CD4-positive, alpha-beta T cell (primary cell): ENCODE measurements around the gene SDK1. TPM values are rescaled to one million over a fixed set of nuclear protein-coding genes. Genes with fewer than 3 reads are reported as not detected.

Experiments
- ATAC-seq: fragments of 200-7000 bp; cut with Tn5 transposase; one replicate; pipeline ENCODE4 v1.10.0; 2022; ENCODE audit warnings: mild to moderate bottlenecking; ENCODE audit not compliant: poor library complexity
- CTCF ChIA-PET: fragments of 350-600 bp; sonication (Branson Sonifier 250); formaldehyde crosslinking; loops from one replicate; lab custom pipeline; 2021; ENCODE audit warnings: antibody characterized with exemption, inconsistent platforms; lab: Charles Lee
- POLR2A ChIA-PET: fragments of 350-600 bp; sonication (Branson Sonifier 250); formaldehyde crosslinking; loops from one replicate; lab custom pipeline; 2021; ENCODE audit warnings: antibody characterized with exemption, inconsistent platforms; lab: Charles Lee
- DNase-seq, 14 experiments: peaks; one replicate each; pipeline ENCODE4 v3.0.0-alpha.2; 2013 to 2020; ENCODE audit warnings: mixed read lengths in 2 of 14
- H3K27ac ChIP-seq, 2 donors: one replicate each; pipeline versions ENCODE4 v1.5.1 to v1.7.0; 2013; ENCODE audit warnings: low read length in 2 of 2, low read depth in 1 of 2, mild to moderate bottlenecking in 1 of 2
- H3K27me3 ChIP-seq, 2 experiments: 1 replicate in 1 of 2; 2 replicates in 1 of 2; pipeline versions ENCODE4 v1.6.1 to v1.7.0; 2013; ENCODE audit warnings: low read length in 2 of 2, control low read depth in 1 of 2, mild to moderate bottlenecking in 1 of 2, moderate library complexity in 1 of 2; ENCODE audit not compliant: insufficient read depth in 2 of 2, control insufficient read depth in 1 of 2
- H3K36me3 ChIP-seq: one replicate; pipeline ENCODE4 v1.6.1; 2013; ENCODE audit warnings: low read length, control low read depth; ENCODE audit not compliant: insufficient read depth
- H3K4me1 ChIP-seq: one replicate; pipeline ENCODE4 v1.6.1; 2013; ENCODE audit warnings: low read length, control low read depth; ENCODE audit not compliant: insufficient read depth
- H3K4me3 ChIP-seq: one replicate; pipeline ENCODE4 v1.5.1; 2013; ENCODE audit warnings: mild to moderate bottlenecking, low read length, moderate library complexity
- H3K9me3 ChIP-seq, 2 experiments: 1 replicate in 1 of 2; 2 replicates in 1 of 2; pipeline versions ENCODE4 v1.6.1 to v1.7.0; 2013; ENCODE audit warnings: low read length in 2 of 2, mild to moderate bottlenecking in 2 of 2, control low read depth in 1 of 2, moderate library complexity in 1 of 2; ENCODE audit not compliant: control insufficient read depth in 1 of 2, insufficient read depth in 1 of 2
- H3K27ac Mint-ChIP-seq: one replicate; pipeline ENCODE4 v1.8.0; 2020; ENCODE audit warnings: mixed read lengths
- H3K27me3 Mint-ChIP-seq: one replicate; pipeline ENCODE4 v1.8.0; 2021; ENCODE audit warnings: mixed read lengths
- H3K36me3 Mint-ChIP-seq: one replicate; pipeline ENCODE4 v1.8.0; 2021; ENCODE audit warnings: low read depth, mixed read lengths
- H3K4me1 Mint-ChIP-seq: one replicate; pipeline ENCODE4 v1.8.0; 2021; ENCODE audit warnings: low read depth, mixed read lengths
- H3K4me3 Mint-ChIP-seq: one replicate; pipeline ENCODE4 v1.8.0; 2020; ENCODE audit warnings: mild to moderate bottlenecking, mixed read lengths
- H3K9me3 Mint-ChIP-seq: one replicate; pipeline ENCODE4 v1.8.0; 2020; ENCODE audit warnings: mixed read lengths
- intact Hi-C, 2 experiments: fragments of 100-400 bp; cut with DNase I in 1 of 2; cut with micrococcal nuclease in 1 of 2; formaldehyde crosslinking; loops; one replicate each; pipeline versions ENCODE4 v1.15.1 to v1.9.0; 2023 to 2025; cut with DNase I, micrococcal nuclease
- total RNA-seq, 174 experiments: library from RNA in 2 of 174; stranded (reverse) in 2 of 174; gene quantifications; one replicate each; pipeline ENCODE4 v1.2.3 and lab custom pipeline; 2021 to 2026
- TF ChIP-seq, protein P1 (sequence below): fragments of 200-600 bp; IDR thresholded peaks from one replicate; pipeline ENCODE4 v1.8.0; 2022; ENCODE audit warnings: antibody characterized with exemption, mild to moderate bottlenecking

The SDK1 gene
- total RNA-seq, 2 experiments from 2014 or later: 1.1 to 1.3 TPM

DNA sequence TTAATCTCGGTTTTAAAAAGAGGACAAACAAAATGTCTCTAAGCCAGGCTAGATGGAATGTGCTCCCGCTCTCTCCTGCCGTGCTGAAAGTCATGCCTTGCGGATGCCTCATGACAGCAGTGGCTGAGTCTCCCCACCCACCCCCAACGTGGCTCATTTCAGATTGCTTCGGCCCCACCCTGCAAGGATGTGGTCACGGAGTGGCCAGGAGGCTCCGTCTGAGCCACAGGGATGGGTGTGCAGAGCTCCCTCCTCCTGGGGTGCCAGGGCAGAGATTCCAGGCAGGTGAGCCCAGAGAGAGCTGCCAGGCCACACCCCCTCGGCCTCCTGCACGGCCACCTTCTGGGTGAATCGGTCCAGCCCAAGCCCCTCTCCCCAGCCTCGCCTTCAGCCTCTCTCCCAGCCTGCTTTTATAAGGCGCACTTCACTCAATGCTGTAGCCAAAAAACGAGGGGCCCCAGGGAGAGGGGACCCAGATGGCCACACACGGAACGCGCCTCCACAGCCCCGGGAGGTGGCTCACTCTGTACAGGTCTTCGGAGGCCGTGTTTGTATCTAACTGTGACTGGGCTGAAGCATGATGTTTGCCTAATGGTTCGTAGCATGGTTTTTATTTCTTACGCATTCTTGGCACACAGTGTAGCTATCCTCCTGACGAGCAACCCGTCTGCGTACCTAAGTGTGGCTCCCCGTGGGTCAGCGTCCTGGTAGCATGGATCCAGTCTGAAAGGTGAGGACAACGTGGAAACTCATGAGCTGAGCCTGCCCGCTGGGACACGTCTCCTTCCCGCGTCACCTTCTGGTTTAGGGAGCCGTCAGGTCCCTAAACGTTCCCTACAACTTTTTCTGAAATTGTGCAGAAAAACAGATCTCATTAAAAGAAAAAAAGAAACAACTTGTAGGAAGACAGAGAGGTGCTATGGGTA is 967.3 kb downstream of the SDK1 start:
- no peak overlapping the region for H3K4me3 Mint-ChIP-seq
- TF ChIP-seq, protein P1, sequence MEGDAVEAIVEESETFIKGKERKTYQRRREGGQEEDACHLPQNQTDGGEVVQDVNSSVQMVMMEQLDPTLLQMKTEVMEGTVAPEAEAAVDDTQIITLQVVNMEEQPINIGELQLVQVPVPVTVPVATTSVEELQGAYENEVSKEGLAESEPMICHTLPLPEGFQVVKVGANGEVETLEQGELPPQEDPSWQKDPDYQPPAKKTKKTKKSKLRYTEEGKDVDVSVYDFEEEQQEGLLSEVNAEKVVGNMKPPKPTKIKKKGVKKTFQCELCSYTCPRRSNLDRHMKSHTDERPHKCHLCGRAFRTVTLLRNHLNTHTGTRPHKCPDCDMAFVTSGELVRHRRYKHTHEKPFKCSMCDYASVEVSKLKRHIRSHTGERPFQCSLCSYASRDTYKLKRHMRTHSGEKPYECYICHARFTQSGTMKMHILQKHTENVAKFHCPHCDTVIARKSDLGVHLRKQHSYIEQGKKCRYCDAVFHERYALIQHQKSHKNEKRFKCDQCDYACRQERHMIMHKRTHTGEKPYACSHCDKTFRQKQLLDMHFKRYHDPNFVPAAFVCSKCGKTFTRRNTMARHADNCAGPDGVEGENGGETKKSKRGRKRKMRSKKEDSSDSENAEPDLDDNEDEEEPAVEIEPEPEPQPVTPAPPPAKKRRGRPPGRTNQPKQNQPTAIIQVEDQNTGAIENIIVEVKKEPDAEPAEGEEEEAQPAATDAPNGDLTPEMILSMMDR: no peak
- no peaks in the 10 kb centered on the region for H3K4me1 Mint-ChIP-seq
- no peak overlapping the region for H3K27ac ChIP-seq
- ChIA-PET POLR2A (no interaction called here), CTCF (no interaction called here)
- H3K4me1 ChIP-seq: no peaks in the 10 kb centered on the region
- no peak overlapping the region for H3K27ac Mint-ChIP-seq
- H3K27me3 Mint-ChIP-seq: peaks cover 4% of the 10 kb centered on the region
- H3K9me3 ChIP-seq: peaks cover 0 to 48% of the 10 kb centered on the region in 2 experiments
- no peaks in the 10 kb centered on the region for H3K36me3 Mint-ChIP-seq
- no peaks in the 10 kb centered on the region for H3K27me3 ChIP-seq
- H3K9me3 Mint-ChIP-seq: no peaks in the 10 kb centered on the region
- no peak overlapping the region for H3K4me3 ChIP-seq
- DNase-seq (no peak), ATAC-seq (no peak)
- intact Hi-C loops: no loop called here
- no peaks in the 10 kb centered on the region for H3K36me3 ChIP-seq

DNA sequence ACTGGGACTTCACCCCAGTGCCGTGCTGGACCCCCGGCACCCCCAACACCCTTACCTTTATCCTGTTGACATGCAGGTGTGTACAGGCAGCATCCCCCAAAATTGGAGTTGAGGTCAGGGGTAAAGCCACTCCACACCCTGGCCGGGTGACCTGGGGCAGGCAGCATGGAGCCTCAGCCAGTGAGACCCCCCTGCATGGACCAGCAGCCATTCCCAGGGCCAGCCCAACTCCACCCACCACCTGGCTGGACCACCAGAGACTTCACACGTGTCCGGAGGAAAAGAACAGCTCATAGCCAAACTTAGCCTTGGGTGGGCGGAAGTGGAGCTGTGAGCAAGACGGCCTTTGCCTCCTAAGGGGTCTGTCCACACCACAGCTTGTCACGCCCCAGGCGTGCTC is 968.0 kb downstream of the SDK1 start:
- Mint-ChIP-seq H3K9me3 (no peaks in the 10 kb centered on the region), H3K4me3 (no peak overlapping the region), H3K36me3 (no peaks in the 10 kb centered on the region), H3K27me3 (peaks cover 4% of the 10 kb centered on the region), H3K4me1 (no peaks in the 10 kb centered on the region), H3K27ac (no peak overlapping the region)
- ChIA-PET POLR2A (no interaction called here), CTCF (no interaction called here)
- Histone ChIP-seq H3K4me3 (no peak overlapping the region), H3K4me1 (no peaks in the 10 kb centered on the region), H3K9me3 (peaks cover 0 to 50% of the 10 kb centered on the region in 2 experiments), H3K27me3 (no peaks in the 10 kb centered on the region), H3K27ac (no peak overlapping the region), H3K36me3 (no peaks in the 10 kb centered on the region)
- ATAC-seq: no peak
- TF ChIP-seq, protein P1: no peak
- intact Hi-C loops: no loop called here
- no peak for DNase-seq

DNA sequence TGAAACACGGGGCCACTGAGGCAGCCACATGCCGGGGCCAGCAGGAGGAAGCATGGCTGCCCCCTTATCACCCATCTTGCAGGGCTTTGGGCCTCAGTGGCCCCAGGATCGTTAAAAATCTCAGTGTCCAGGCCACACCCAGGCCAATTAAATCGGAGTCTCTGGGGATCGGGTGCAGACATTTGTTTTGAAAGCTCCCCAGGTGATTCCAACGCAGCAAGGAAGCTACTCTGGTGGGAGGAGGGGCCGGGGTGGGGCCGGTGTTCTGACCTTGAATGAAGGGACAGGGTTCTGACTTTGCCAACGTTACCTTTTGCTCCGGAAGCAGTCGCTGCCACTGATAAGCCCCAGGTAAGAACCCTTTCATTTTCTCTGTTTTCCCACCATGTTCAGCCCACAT is 968.7 kb downstream of the SDK1 start:
- Histone ChIP-seq H3K36me3 (no peaks in the 10 kb centered on the region), H3K27me3 (no peaks in the 10 kb centered on the region), H3K4me3 (no peak overlapping the region), H3K4me1 (no peaks in the 10 kb centered on the region), H3K27ac (no peak overlapping the region), H3K9me3 (peaks cover 0 to 50% of the 10 kb centered on the region in 2 experiments)
- Mint-ChIP-seq H3K36me3 (no peaks in the 10 kb centered on the region), H3K4me3 (no peak overlapping the region), H3K27me3 (peaks cover 4% of the 10 kb centered on the region), H3K27ac (no peak overlapping the region), H3K9me3 (peaks cover 5% of the 10 kb centered on the region), H3K4me1 (no peaks in the 10 kb centered on the region)
- intact Hi-C loops: no loop called here
- ChIA-PET CTCF (no interaction called here), POLR2A (no interaction called here)
- TF ChIP-seq, protein P1: no peak
- no peak for DNase-seq
- no peak for ATAC-seq
